NCI-H187 treated with DMSO at 0.1 percent for 48 hours (cell line): Measurements from ENCODE around the gene PLK5.
"Not testable (repeated sequence)": the region's sequence is repeated elsewhere in the genome, so short reads cannot be mapped to it uniquely, and the experiment has no call there.

Source experiments
- DNase-seq: peaks from one replicate; lab custom pipeline; 2025; lab: John Stamatoyannopoulos, UW

Gene PLK5

DNA sequence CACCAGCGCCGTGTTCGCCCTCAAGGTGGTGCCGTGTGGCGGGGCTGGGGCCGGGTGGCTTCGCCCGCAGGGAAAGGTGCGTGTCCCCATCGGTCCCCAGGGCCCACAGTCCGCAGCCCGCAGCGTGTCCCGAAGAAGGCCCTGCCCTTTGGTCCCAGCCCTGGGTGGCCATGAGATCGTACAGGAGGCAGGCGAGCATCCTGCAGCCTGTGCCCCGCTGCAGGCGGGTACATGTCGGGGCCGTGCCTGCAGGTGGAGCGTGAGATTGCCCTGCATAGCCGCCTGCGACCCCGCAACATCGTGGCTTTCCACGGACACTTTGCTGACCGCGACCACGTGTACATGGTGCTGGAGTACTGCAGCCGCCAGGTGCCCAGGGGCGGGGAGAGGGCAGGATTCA lies 1.5 kb downstream of the PLK5 start:
- DNase-seq, result no peak

DNA sequence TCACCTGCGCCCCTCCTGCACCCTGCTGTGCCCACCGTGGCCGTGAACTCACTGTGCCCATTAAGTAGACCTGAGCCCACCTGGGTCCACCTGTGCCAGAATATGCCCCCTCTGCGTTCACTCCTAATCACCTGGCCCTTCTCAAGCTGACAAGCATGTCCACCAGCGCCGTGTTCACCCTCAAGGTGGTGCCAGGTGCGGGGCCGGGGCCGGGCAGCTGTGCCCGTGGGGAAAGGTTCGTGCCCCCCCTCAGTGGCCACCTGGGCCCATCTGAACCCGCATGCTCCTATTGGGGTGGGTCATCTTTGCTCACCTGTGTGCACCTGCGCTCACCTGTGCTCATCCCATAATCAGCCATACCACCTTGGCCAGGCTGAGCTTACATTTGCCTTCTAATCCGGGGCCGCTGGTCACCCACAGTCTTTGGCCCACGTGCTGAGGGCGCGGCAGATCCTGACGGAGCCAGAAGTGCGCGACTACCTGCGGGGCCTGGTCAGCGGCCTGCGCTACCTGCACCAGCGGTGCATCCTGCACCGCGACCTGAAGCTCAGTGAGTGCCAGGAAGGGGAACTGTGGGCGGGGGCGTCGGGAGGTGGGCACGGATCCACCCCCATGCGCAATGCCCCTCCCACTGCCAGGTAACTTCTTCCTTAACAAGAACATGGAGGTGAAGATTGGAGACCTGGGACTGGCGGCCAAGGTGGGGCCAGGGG lies 2.3 kb downstream of the PLK5 start:
- DNase-seq, result no peak

DNA sequence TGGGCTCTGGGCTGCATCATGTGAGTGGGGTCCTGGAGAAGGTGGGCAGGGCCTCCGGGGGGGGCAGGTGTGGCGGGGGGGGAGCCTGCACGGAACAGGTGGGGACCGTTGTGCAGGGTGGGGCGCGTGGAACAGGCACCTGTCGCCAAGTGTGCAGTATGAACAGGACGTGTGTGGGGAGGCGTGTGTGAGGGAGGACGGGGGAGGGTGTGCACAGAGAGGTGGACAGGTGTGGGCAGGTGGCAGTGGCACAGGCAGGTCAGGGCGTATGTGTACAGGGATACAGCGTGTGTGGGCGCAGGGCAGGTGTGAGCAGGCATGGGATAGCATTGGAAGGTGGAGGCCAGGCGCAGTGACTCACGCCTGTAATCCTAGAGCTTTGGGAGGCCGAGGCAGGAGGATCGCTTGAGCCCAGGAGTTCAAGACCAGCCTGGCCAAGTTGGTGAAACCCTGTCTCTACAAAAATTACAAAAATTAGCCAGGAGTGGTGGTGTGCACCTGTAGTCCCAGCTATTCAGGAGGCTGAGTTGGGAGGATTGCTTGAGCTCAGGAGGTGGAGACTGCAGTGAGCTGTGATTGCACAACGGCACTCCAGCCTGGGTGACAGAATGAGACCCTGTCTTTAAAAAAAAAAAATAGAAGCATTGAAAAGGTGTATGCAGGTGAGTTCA lies 3.2 kb downstream of the PLK5 start:
- DNase-seq, result no peak

DNA sequence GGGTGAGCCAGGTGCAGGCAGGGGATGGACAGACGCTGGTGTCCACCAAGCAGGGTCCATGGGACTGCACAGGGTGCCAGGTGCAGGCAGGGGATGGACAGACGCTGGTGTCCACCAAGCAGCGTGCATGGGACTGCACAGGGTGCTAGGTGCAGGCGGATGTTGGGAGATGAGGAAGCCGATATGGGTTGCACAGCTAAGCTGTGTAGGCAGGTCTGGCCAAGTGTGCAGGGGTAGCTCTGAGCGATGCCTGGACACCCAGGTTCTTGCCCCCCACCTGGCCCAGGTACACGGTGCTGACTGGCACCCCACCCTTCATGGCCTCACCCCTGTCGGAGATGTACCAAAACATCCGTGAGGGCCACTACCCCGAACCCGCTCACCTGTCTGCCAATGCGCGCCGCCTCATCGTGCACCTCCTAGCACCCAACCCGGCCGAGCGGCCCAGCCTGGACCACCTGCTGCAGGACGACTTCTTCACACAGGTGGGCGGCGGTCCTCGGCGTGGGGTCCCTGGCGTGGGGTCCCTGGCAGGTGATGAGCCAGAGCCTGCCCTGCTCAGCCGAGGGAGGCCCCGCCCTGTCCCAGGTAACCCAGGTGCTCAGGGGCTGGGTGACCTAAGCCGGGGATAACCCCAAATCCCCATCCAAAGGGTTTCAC lies 3.9 kb downstream of the PLK5 start:
- DNase-seq, result no peak

DNA sequence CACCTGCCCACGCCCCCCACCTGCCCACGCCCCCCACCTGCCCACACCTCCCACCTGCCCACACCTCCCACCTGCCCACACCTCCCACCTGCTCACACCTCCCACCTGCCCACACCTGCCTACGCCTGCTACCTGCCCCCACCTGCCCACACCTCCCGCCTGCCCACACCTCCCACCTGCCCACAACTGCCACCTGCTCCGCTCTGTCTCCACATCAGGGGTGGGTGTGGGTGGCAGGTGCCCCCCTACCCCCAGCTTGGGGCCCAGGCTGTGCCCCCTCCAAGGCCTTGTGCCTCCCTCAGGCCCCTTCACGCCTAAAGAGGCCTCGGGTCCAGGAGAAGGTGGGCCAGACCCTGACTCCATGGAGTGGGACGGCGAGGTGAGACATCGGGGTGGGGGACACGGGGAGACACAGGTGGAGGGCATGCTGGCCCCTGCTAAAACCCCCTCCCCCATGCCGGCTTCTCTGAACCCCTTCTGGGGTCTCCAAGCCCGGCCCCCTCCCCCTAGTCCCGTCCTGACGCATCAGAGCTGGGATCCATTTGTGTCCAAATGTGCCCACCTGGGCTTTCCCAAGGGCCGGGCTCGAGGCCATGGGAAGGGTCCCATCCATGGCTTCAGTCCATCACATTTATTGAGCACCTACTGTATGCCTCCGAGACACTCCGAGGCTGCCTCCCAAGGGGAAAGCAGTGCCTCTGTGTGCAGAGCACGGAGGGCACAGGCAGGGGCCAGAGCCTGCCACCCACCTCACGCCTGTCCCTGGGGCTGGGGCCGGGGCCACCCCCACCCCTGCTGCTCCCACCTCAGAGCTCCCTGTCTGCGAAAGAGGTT lies 4.9 kb downstream of the PLK5 start:
- DNase-seq, result no peak

DNA sequence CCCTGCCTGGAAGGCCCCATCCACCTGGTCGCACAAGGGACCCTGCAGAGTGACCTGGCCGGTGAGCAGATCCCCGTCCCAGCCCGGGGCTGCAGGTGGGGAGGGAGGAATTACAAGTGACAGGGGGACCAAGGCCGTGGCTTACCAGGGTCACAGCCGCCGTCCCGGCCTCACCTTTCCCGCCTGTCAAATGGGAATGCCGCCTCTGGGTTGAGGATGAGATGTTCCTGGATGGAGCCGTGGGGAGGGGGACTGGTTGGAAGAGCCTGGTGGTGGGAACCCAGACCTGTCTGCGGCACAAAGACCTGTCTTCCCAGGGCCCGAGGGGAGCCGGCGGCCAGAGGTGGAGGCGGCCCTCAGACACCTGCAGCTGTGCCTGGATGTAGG lies 5.5 kb downstream of the PLK5 start:
- no peak for DNase-seq

DNA sequence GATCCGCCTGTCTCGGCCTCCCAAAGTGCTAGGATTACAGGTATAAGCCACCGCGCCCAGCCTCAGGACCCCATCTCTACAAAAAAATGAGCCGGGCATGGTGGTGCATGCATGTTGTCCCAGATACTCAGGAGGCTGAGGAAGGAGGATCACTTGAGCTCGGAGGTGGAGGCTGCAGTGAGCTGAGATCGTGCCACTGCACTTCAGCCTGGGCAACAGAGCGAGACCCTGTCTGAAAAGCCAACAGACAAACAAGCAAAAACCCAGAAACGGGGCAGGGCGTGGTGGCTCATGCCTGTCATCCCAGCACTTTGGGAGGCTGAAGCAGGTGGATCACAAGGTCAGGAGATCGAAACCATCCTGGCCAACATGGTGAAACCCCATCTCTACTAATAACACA lies 7.0 kb downstream of the PLK5 start:
- not testable (repeated sequence) for DNase-seq

DNA sequence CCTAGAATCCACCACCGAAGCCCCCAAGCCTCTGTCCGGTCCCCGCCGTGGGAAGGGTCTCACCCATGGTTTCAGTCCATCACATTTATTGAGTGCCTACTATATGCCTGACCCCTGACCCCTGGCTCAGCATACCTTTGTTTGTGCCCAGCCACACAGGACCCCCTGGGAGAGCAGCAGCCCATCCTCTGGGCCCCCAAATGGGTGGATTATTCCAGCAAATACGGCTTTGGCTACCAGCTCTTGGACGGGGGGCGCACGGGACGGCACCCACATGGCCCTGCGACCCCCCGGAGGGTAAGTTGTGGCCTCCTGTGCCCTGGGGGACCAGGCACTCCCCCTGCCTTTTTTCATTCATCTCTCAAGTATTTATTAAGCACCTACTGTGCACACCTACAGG lies 7.7 kb downstream of the PLK5 start:
- no peak for DNase-seq

DNA sequence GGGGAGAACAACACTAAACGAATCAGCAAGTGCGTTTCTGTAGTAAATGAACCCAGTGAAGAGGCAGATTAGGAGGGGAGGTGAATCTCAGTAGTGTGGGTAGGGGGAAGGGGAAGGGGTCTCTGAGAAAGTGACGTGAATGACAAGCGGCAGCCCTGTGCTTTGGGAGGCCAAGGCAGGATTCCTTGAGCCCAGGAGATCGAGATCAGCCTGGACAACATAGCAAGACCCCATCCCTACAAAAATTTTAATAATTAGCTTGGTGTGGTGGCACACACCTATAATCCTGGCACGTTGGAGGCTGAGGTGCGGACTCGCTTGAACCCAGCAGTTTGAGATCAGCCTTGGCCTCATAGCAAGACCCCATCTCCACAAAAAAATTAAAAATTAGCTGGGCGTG lies 8.1 kb downstream of the PLK5 start:
- DNase-seq, result no peak

DNA sequence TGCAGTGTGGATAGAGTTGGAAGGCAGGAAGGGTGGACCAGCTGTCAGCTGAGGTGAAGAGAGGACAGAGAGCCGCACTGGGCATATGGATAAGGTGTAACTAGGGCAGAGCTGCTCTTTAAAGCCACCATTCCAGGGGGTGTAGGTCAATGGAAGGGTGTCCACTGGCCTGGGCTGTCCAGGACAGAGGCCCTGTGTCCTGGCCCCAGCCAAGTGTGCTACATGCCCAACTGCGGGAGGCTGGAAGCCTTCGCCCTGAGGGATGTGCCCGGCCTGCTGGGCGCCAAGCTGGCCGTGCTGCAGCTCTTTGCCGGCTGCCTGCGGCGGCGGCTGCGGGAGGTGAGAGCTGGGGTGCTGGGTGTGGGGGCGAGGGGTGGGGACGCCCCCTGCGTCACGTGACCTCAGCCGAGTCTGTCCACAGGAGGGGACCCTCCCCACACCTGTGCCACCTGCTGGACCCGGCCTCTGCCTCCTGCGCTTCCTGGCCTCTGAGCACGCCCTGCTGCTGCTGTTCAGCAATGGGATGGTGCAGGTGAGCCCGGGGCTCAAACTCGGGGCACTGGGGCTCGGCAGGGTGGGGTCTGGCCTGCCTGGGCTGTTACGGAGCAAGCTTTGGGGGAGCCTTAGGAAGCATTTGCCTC lies 9.8 kb downstream of the PLK5 start:
- no peak for DNase-seq

DNA sequence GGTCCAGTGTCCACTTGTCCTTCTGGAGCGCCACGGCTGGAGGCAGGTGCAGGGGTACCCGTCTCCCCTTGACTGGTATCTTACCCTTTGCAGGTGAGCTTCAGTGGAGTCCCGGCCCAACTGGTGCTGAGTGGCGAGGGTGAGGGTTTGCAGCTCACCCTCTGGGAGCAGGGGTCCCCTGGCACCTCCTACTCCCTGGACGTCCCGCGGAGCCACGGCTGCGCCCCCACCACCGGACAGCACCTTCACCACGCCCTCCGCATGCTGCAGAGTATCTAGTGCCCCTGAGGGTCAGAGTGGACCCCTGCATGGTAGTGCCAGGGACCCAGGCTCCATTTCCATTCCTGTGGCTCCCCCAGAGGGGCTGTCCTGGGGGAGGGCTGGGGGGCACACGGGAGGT lies 11.1 kb downstream of the PLK5 start:
- no peak for DNase-seq

DNA sequence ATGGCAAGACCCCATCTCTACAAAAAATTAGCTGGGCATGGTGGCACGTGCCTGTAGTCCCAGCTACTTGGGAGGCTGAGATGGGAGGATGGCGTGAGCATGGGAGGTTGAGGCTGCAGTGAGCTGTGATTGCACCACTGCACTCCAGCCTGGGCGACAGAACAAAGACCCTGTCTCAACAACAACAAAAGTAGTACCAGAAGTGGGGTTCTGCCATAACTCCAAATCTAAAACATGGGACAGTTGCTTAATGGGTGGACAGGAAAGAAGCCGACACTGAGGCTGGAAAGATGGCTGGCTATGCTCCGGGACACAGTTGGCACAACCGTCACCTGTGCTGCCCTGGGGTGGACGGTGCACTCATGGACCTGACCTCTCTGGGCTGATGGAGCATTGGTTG lies 11.8 kb downstream of the PLK5 start:
- DNase-seq, result not testable (repeated sequence)

DNA sequence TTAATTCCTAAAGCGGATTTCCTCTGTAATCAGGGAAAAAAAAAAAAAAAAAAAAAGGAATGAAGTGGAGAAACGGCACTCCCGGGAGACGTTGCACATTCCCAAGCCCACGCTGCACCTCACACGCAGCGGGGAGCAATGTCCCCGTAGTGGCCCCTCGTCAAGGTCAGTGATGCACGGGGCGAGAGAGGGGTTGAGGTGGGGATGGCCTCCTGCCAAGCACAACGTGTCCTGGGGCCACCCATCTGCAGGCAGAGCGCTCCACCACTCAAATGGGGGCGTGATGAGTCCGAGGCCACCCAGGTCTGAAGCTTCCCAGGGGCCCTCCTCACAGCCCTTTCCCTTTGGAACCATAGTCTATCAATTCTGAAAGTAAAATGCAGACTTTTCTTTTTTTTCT lies 15.1 kb downstream of the PLK5 start:
- DNase-seq, result no peak

DNA sequence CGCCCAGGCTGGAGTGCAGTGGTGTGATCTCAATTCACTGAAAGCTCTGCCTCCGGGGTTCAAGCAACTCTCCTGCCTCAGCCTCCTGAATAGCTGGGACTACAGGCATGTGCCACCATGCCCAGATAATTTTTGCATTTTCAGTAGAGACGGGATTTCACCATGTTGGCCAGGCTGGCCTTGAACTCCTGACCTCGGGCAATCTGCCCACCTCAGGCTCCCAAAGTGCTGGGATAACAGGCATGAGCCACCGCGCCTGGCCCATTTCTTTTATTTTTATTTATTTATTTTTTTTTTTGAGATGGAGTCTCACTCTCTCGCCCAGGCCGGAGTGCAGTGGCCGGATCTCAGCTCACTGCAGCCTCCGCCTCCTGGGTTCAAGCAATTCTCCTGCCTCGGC lies 15.9 kb downstream of the PLK5 start:
- DNase-seq, result not testable (repeated sequence)

DNA sequence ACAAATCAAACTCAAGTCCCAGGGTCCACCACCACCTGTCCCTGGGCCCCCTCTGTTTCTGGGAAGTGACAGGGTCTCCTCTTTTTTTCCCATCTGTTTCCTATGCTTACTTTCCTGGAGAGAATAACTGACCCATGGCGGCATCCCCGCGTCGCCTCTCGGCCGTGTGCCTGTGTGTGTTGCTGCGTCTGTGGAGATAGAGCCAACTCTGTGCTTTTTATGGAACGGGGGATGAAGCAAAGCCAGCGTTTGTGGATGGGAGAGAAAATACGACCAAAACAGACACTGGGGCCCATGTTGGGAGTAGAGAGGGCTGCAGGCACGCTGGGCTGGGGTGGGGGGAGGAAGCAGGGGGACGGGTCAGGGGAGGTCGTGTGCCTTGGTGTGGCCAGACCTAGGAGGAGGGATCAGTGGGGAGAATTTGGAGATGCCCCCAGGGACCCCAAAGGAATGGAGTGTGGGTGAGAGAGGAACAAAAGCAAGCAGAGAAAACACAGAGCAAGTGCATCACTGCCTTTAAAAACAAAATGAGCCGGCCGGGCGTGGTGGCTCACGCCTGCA lies 16.6 kb downstream of the PLK5 start:
- DNase-seq, result no peak

DNA sequence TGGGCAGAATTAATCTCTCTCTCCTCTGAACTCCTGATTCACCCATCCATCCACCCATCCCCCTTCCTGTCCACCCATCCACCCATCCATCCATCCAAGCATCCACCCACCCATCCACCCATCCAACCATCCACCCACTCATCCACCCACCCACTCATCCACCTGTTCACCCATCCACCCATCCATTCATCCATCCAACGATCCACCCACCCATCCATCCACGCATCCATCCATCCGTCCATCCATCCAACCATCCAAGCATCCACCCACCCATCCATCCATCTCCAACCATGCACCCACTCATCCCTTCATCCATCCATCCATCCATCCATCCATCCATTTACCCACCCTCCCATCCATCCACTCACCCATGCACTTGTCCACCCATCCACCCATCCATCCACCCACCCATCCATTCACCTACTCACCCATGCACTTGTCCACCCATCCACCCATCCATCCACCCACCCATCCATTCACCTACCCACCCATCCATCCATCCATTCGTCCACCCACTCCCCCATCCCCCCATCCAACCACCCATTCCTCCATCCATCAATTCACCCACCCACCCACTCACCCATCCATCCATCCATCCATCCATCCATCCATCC lies 25.6 kb downstream of the PLK5 start:
- no peak for DNase-seq

DNA sequence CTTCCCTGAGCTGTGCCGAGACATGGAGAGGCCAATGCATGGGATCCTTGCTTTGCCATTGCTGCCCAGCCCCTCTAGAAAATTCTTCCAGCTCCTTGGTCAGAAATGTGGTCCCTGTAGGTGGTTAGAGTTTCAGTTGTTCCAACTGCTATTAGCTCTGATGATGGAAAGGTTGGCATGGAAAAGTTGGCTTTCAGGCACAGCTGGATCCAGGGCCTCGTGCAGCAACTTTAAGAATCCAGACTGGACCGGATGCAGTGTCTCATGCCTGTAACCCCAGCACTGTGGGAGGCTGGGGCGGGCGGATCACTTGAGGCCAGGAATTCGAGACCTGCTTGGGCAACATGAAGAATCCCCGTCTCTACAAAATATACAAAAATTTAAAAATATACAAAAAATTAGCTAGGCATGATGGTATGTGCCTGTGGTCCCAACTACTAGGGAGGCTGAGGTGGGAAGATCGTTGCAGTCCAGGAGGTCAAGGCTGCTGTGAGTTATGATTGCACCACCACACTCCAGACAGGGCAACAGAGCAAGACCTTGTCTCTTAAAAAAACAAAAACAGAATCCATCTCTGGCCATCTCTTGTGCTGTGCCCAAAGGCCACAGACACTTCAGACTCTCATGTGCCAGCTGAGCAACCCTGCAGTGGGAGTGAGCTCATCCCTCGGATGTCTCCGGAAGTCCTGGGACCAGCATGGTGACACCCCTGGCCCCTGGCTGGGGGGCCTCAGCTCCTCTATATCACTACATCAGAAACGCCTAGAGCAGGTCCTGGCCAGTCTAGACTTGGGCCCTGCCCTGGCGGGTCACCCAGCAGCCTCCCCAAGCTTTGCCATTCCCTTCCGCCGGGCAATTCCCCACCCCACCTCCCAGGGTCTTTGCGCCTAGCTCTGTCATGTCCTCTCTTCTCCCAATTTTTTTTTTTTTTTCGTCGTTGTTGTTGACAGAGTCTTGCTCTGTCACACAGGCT lies 27.5 kb downstream of the PLK5 start:
- no peak for DNase-seq

DNA sequence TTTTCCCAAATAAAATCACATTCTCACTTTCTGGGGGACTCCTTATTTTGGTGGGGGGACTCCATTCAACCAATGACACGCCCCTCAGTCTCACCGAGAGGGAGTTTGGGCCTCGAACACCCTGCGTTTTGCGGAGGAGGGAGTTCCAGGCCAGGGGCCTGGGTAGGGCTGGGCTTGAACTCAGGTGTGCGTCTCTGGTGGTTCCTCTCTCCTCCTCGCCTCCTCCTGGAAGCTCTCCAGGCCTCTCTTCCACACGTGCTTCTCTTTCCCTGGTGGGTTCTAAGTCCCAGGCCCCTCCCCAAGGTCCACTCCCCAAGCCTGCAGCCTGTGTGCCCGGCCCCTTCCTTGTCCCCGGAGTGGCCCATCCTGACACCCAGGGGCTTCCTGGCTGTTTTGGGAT lies 29.5 kb downstream of the PLK5 start:
- no peak for DNase-seq

DNA sequence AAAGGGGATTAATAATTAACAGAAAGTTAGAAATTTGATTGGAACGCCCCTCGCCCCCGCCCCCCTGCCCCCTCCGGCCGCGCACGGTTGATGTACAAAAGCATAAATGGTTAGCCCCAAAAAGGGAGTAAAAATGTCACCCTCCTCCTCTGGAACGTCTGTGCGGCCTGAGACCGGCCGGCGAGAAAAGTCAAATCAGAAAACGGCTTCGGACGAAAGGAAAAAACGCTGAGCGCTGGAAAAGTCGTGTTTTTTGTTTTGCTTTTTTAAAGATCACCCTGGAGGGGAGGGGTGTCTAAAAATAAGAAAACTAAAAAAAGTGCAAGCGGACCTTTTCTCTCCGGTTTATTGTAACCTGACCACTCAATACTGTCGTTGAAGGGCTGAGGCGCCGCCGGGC lies 31.1 kb downstream of the PLK5 start:
- DNase-seq, result no peak
